ENCODE results near the gene B4GALT2. TPM values are rescaled to one million over a fixed set of nuclear protein-coding genes. Genes with fewer than 3 reads are reported as not detected.

The B4GALT2 gene
- total and polyA plus RNA-seq, 8 donors = 15.2 to 37.4 (median 22.5) TPM

DNA sequence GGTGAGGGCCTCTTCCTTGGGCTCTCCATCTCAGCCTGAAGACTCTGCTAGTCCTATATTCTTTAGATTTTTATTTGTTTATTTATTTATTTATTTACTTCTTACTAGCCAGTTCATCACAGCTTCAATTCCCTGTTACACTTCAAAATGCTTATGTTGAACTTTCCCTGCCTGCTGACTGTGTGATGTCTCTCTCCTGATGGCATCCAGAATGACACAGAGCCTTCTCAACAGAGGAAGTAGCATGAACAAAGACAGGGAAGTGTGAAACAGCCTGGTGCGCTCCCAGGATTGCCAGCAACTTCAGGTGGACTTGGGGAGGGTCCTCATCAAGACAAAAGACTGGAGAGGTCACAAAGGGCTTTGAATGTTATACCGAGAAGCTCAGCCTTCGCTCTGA lies 36.6 kb upstream of the B4GALT2 start:
- Histone ChIP-seq H3K4me1 (peaks cover 16 to 28% (median 20%) of the 10 kb centered on the region in 4 donors), H3K27me3 (no peaks in the 10 kb centered on the region), H3K27ac (no peak overlapping the region), H3K36me3 (no peaks in the 10 kb centered on the region), H3K9me3 (no peaks in the 10 kb centered on the region), H3K4me3 (no peak overlapping the region)
- no peak for DNase-seq
- intact Hi-C loops (cut with DNase I; ENCODE audit: low total_unique reads) = no loop called here
- WGBS, 5 donors = 89 to 95% (median 93%) methylated on average over 3 of the region's 3 CpGs
- no peak for TF ChIP-seq POLR2AphosphoS5 (IDR thresholded peaks at IDR 0.05)
- TF ChIP-seq, protein P1, sequence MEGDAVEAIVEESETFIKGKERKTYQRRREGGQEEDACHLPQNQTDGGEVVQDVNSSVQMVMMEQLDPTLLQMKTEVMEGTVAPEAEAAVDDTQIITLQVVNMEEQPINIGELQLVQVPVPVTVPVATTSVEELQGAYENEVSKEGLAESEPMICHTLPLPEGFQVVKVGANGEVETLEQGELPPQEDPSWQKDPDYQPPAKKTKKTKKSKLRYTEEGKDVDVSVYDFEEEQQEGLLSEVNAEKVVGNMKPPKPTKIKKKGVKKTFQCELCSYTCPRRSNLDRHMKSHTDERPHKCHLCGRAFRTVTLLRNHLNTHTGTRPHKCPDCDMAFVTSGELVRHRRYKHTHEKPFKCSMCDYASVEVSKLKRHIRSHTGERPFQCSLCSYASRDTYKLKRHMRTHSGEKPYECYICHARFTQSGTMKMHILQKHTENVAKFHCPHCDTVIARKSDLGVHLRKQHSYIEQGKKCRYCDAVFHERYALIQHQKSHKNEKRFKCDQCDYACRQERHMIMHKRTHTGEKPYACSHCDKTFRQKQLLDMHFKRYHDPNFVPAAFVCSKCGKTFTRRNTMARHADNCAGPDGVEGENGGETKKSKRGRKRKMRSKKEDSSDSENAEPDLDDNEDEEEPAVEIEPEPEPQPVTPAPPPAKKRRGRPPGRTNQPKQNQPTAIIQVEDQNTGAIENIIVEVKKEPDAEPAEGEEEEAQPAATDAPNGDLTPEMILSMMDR (IDR thresholded peaks at IDR 0.05) = no peak
- no peak for TF ChIP-seq EP300 (IDR thresholded peaks at IDR 0.05)
- TF ChIP-seq POLR2A (IDR thresholded peaks at IDR 0.05) = no peak

DNA sequence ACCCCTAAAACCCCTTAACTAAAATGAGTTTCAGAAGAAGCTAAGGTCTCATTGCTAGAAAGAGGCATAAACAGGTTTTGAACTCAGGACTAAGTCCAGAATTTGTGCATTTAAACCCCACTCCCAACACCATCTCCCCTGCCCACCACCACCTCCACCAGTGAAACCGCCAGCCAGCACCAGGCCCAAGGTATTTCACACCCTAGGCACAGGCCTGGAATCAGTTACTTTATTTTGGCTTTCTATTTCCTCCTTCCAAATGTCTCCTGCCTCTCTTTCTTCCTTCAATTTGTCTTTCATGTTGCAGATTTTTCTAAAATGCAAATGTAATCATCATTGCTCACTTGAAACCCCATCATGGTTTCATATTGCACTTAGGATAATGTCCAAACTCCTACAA lies 34.1 kb upstream of the B4GALT2 start:
- H3K4me3 ChIP-seq = no peak overlapping the region
- H3K9me3 ChIP-seq = no peaks in the 10 kb centered on the region
- peaks cover 32 to 52% (median 40%) of the 10 kb centered on the region in 4 donors for H3K4me1 ChIP-seq
- no peak overlapping the region for H3K27ac ChIP-seq
- TF ChIP-seq POLR2A (IDR thresholded peaks at IDR 0.05) = no peak
- no peak for TF ChIP-seq EP300 (IDR thresholded peaks at IDR 0.05)
- TF ChIP-seq, protein P1 (IDR thresholded peaks at IDR 0.05) = no peak
- no peak for TF ChIP-seq POLR2AphosphoS5 (IDR thresholded peaks at IDR 0.05)
- H3K36me3 ChIP-seq = peaks cover 5 to 8% (median 5%) of the 10 kb centered on the region in 4 donors
- WGBS, 5 donors = 92 to 100% (median 100%) methylated on average over 1 of the region's 1 CpG
- intact Hi-C loops (cut with DNase I; ENCODE audit: low total_unique reads) = no loop called here
- DNase-seq = no peak
- no peaks in the 10 kb centered on the region for H3K27me3 ChIP-seq

DNA sequence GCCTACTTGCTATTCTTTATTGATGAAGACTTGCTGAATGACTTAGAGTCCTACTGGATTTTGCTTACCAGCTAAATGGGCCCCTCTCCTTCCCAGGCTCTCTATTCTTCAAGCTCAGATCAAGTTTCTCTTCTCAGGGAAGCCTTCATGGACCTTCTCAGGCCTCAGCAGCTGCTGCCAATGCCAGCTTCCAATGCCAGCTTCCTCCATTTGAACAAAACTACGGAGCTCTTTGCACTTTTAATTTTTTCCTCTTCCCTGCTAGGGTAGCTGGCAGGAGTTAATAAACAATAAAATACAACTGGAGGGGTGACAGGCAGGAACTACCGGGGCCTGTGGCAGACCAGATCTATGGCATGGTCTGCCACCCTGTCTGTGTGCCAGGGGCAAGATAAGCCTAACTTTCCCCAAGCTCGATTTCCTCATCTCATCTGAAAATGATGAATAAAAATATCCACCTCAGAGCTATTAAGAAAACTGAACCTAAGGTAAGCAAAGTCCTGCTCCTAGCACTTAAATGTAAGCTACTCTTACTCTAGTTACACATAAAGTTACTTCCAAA lies 33.3 kb upstream of the B4GALT2 start:
- H3K27me3 ChIP-seq = no peaks in the 10 kb centered on the region
- 0 to 11% (median 3%) methylated on average over 3 of the region's 3 CpGs for WGBS, 5 donors
- peak overlapping the region; percentile 96 to 99 (median 97) for H3K27ac ChIP-seq
- peaks cover 6 to 17% (median 14%) of the 10 kb centered on the region in 4 donors for H3K36me3 ChIP-seq
- TF ChIP-seq POLR2AphosphoS5 (IDR thresholded peaks at IDR 0.05) (no peak), POLR2A (IDR thresholded peaks at IDR 0.05) (no peak), EP300 (IDR thresholded peaks at IDR 0.05) (no peak)
- TF ChIP-seq, protein P1 (IDR thresholded peaks at IDR 0.05) = no peak
- no peaks in the 10 kb centered on the region for H3K9me3 ChIP-seq
- H3K4me1 ChIP-seq = peaks cover 32 to 54% (median 42%) of the 10 kb centered on the region in 4 donors
- intact Hi-C loops (cut with DNase I; ENCODE audit: low total_unique reads) = no loop called here
- peak overlapping the region; percentile 63 to 91 (median 82) for H3K4me3 ChIP-seq
- no peak for DNase-seq

DNA sequence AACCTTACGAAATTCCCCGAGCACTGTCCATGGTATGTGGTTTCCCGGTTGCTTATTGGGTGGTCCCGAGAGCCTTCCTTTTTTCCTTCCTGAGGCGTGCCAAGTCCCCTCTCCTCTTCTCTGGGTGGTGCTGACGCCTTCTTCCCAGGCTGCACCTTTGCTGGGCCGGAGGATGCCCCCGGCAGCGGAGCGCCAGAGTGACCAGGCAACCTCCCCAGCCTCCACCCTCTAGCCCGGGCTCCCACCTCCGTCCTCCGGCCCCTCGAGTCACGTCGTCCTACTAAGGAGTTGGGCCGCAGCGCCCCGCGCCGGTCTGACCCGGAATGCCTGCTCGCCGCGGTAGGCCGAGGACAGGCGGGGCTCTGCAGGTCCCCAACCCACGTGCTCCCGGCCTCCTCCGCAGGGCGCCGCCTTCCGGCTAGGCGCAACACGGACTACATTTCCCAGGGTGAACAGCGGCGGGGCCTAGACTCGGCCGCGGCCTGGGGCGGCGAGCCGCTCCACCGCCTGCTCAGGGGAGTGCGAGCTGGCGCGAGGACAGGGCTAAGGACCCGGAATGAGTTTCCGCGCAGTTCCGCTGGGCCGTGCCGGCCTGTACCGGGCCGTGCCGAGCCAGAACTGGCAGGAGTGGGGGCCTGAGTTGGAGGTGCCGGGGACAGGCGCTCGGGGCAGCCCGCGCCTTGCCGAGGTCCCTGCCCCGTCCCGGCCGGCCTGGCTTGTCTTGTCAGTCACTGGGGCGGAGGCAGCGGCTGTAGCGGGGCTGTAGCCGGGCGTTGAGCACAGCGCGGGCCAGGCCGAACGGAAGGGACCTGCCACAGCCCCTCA lies 32.6 kb upstream of the B4GALT2 start, which contains the start of gene IPO13:
IPO13 (plus strand) TSS at position 715 of the 825 bp plus-strand sequence. CDS start 651 bp downstream, outside the sequence.
- Histone ChIP-seq H3K27ac (peak within 1 kb of the TSS; percentile 96 to 99 (median 97)), H3K4me3 (peak within 1 kb of the TSS; percentile 63 to 91 (median 82)), H3K36me3 (peaks cover 6 to 22% (median 18%) of the 10 kb centered on the region in 4 donors), H3K4me1 (peaks cover 32 to 54% (median 42%) of the 10 kb centered on the region in 4 donors), H3K27me3 (no peaks in the 10 kb centered on the region), H3K9me3 (no peaks in the 10 kb centered on the region)
- WGBS, 5 donors = 0 to 1% (median 0%) methylated on average over 29 to 74 of the region's 74 CpGs
- TF ChIP-seq, protein P1 (IDR thresholded peaks at IDR 0.05) = peak in 5 of 7 experiments; percentile 68 to 86 (median 81)
- TF ChIP-seq POLR2A (IDR thresholded peaks at IDR 0.05) (no peak), POLR2AphosphoS5 (IDR thresholded peaks at IDR 0.05) (peak; percentile 78 to 88 (median 79)), EP300 (IDR thresholded peaks at IDR 0.05) (no peak)
- intact Hi-C loops (cut with DNase I; ENCODE audit: low total_unique reads) = no loop called here
- peak; percentile 94 to 99 for DNase-seq
